HepG2 (cell line): ENCODE measurements around the gene UST.

ENCODE experiments used
- TCF7 ChIP-seq: sonication (generic); IDR thresholded peaks from 2 replicates; pipeline ENCODE4 v1.6.1; 2016; ENCODE audit warnings: antibody characterized with exemption, low read depth
- TF ChIP-seq, protein P1 (sequence below): sonication (generic); formaldehyde crosslinking; IDR thresholded peaks from 2 replicates; pipeline ENCODE4 v1.4.0; 2020; ENCODE audit warnings: missing genetic modification reagents

DNA sequence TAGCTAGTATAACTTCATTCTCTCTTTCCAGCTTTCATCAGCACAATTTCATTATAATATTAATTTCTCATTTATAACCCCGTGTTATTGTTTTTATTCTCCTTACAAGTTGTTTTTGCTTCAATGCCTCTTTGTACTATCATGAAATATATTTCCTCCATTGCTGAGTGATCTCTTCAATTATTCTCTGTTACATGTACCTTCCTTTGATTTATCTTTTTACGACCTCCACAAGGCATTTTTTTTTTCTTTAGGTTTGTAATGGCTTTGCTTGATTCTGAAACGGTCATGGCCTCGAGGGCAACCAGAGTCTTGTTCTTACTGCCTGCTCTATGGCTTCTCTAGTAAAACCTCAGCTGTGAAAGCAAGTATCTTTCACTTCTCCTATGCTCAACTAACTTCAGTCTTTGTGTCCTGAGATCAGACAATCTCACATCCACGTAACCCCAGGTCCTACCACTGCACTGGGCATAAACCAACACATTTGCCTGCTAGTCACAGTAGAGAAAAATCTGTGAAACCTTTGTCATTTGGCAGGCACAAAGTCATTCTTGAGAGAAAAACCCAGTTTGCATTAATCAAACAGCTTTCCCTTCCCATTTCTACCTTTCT, 119.9 kb downstream of the UST start:
- TF ChIP-seq, protein P1, sequence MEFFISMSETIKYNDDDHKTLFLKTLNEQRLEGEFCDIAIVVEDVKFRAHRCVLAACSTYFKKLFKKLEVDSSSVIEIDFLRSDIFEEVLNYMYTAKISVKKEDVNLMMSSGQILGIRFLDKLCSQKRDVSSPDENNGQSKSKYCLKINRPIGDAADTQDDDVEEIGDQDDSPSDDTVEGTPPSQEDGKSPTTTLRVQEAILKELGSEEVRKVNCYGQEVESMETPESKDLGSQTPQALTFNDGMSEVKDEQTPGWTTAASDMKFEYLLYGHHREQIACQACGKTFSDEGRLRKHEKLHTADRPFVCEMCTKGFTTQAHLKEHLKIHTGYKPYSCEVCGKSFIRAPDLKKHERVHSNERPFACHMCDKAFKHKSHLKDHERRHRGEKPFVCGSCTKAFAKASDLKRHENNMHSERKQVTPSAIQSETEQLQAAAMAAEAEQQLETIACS (CRISPR knock-in tag), result no peak
- no peak for TF ChIP-seq TCF7
